Endothelial cell of umbilical vein (primary cell): Measurements from ENCODE around the gene PLRG1. TPM values are rescaled to one million over a fixed set of nuclear protein-coding genes. Genes with fewer than 3 reads are reported as not detected.

Experiments
- BruUV-seq: library from RNA; stranded (reverse); fragments of 400-500 nt; replicated peaks from 2 replicates; lab custom pipeline; 2021; lab: Mats Ljungman, UMichigan
- CTCF ChIA-PET: fragments of 300-600, 350-600 bp; sonication (Branson Sonifier 250); formaldehyde crosslinking; loops from one replicate; lab custom pipeline; 2021; ENCODE audit warnings: antibody characterized with exemption, inconsistent platforms; lab: Charles Lee
- POLR2A ChIA-PET: fragments of 300-600, 350-600 bp; sonication (Branson Sonifier 250); formaldehyde crosslinking; loops from one replicate; lab custom pipeline; 2021; ENCODE audit warnings: antibody characterized with exemption, inconsistent platforms; lab: Charles Lee
- DNase-seq: peaks from one replicate; pipeline ENCODE4 v3.0.0-alpha.2; 2011; ENCODE audit warnings: low read depth, low spot score
- FAIRE-seq: peaks from 2 replicates; lab custom pipeline; 2011; peaks lifted over from hg19 to GRCh38; lab: Jason Lieb, UNC
- H2AFZ ChIP-seq: 2 replicates; pipeline ENCODE4 v1.6.0; 2012; ENCODE audit warnings: low read depth, low read length, control low read depth, inconsistent platforms
- H3K27ac ChIP-seq: 2 replicates; pipeline ENCODE4 v1.5.1; 2011; ENCODE audit warnings: low read depth, mild to moderate bottlenecking, control low read depth, low read length, moderate library complexity; ENCODE audit not compliant: insufficient read depth
- H3K27me3 ChIP-seq, 2 experiments: 2 replicates each; pipeline versions ENCODE4 v1.6.0 to v1.6.1; 2011; ENCODE audit warnings: low read length in 2 of 2, mixed read lengths in 1 of 2; ENCODE audit not compliant: control insufficient read depth in 2 of 2, insufficient read depth in 2 of 2
- H3K36me3 ChIP-seq, 2 experiments: 2 replicates in 1 of 2; 3 replicates in 1 of 2; pipeline ENCODE4 v1.5.1; 2011; ENCODE audit warnings: low read length in 2 of 2, mild to moderate bottlenecking in 1 of 2, moderate library complexity in 1 of 2; ENCODE audit not compliant: control insufficient read depth in 2 of 2, insufficient read depth in 2 of 2; ENCODE audit errors: extremely low read depth in 1 of 2
- H3K4me1 ChIP-seq: 3 replicates; pipeline ENCODE4 v1.5.1; 2011; ENCODE audit warnings: mild to moderate bottlenecking, low read length; ENCODE audit not compliant: control insufficient read depth, insufficient read depth; ENCODE audit errors: extremely low read depth
- H3K4me2 ChIP-seq: 2 replicates; pipeline ENCODE4 v1.6.1; 2011; ENCODE audit warnings: low read length, control low read depth, mixed read lengths; ENCODE audit not compliant: insufficient read depth
- H3K4me3 ChIP-seq, 3 experiments: fragments of 200-600 bp in 1 of 3; sonication (generic), shearing (Covaris generic) in 1 of 3; replicated peaks in 1 of 3; 2 replicates each; pipeline ENCODE4 v1.5.1; 2011 to 2016; ENCODE audit warnings: control low read depth in 3 of 3, low read length in 3 of 3, mild to moderate bottlenecking in 2 of 3, inconsistent platforms in 1 of 3, low read depth in 1 of 3, moderate library complexity in 1 of 3; ENCODE audit not compliant: insufficient read depth in 1 of 3
- H3K79me2 ChIP-seq: 2 replicates; pipeline ENCODE4 v1.6.0; 2012; ENCODE audit warnings: low read length, inconsistent platforms; ENCODE audit not compliant: control insufficient read depth, insufficient read depth
- H3K9ac ChIP-seq: replicated peaks from 2 replicates; pipeline ENCODE3; 2011; ENCODE audit warnings: low read length, control low read depth; ENCODE audit not compliant: insufficient read depth; ENCODE audit errors: extremely low read depth
- H3K9me1 ChIP-seq: replicated peaks from 3 replicates; pipeline ENCODE4 v1.6.0; 2011; ENCODE audit warnings: mild to moderate bottlenecking, low read length; ENCODE audit not compliant: control insufficient read depth, insufficient read depth; ENCODE audit errors: extremely low read depth
- H3K9me3 ChIP-seq: replicated peaks from 2 replicates; pipeline ENCODE4 v1.5.1; 2012; ENCODE audit warnings: low read length, inconsistent platforms; ENCODE audit not compliant: control insufficient read depth, insufficient read depth
- H4K20me1 ChIP-seq: replicated peaks from 2 replicates; pipeline ENCODE3; 2011; ENCODE audit warnings: mild to moderate bottlenecking, low read length; ENCODE audit not compliant: control insufficient read depth, insufficient read depth; ENCODE audit errors: extremely low read depth
- JUN ChIP-seq: IDR thresholded peaks from 2 replicates; pipeline ENCODE4 v1.6.1; 2011; ENCODE audit warnings: borderline replicate concordance, low read depth; ENCODE audit not compliant: insufficient read length, insufficient read depth
- MYC ChIP-seq: IDR thresholded peaks from one replicate; pipeline ENCODE4 v1.6.1; 2011; ENCODE audit warnings: mild to moderate bottlenecking, low read depth, low read length
- POLR2AphosphoS5 ChIP-seq: IDR thresholded peaks from 2 replicates; pipeline ENCODE4 v1.6.1; 2012; ENCODE audit warnings: low read depth, mild to moderate bottlenecking, control low read depth, low read length, moderate library complexity; ENCODE audit not compliant: insufficient read depth
- dilution Hi-C: fragments of 300-500 bp; cut with MboI; formaldehyde crosslinking; loops from one replicate; pipeline ENCODE4 v1.15.0; 2019; ENCODE audit warnings: low sequenced_read_pairs; ENCODE audit not compliant: extremely low pct_ligation_motif_present
- intact Hi-C: fragments of 100-400 bp; cut with micrococcal nuclease; formaldehyde crosslinking; loops from one replicate; pipeline ENCODE4 v1.10.0; 2022
- polyA plus RNA-seq, 4 experiments: library from polyadenylated mRNA; depleted of rRNA in 3 of 4; stranded (reverse) in 3 of 4; unstranded in 1 of 4; fragments of >200 nt; gene quantifications; 2 replicates each; pipeline versions ENCODE4 v1.2.1 to v1.2.3, GENCODE V29; 2011 to 2012; ENCODE audit warnings: missing spikeins in 1 of 4
- total RNA-seq: library from RNA; stranded (reverse); gene quantifications from 2 replicates; pipeline ENCODE4 v1.2.3, GENCODE V29; 2021
- TF ChIP-seq, protein P1 (sequence below), 2 donors: IDR thresholded peaks; 1 replicate in 1 of 2; 2 replicates in 1 of 2; pipeline ENCODE4 v1.5.1; 2011; ENCODE audit warnings: low read length in 2 of 2, mild to moderate bottlenecking in 2 of 2, moderate library complexity in 2 of 2, control low read depth in 1 of 2, inconsistent platforms in 1 of 2, low read depth in 1 of 2; ENCODE audit not compliant: insufficient read depth in 1 of 2; ENCODE audit errors: extremely low read depth in 1 of 2

PLRG1 gene
- total and polyA plus RNA-seq, 2 donors (not counting 3 experiments of a cell fraction or from before 2014, with no cell fraction given) = 50.9 to 91.9 TPM

- H3K36me3 ChIP-seq = no peaks in the 10 kb centered on the region
- TF ChIP-seq MYC (no peak), POLR2AphosphoS5 (no peak), JUN (no peak)
- TF ChIP-seq, protein P1, sequence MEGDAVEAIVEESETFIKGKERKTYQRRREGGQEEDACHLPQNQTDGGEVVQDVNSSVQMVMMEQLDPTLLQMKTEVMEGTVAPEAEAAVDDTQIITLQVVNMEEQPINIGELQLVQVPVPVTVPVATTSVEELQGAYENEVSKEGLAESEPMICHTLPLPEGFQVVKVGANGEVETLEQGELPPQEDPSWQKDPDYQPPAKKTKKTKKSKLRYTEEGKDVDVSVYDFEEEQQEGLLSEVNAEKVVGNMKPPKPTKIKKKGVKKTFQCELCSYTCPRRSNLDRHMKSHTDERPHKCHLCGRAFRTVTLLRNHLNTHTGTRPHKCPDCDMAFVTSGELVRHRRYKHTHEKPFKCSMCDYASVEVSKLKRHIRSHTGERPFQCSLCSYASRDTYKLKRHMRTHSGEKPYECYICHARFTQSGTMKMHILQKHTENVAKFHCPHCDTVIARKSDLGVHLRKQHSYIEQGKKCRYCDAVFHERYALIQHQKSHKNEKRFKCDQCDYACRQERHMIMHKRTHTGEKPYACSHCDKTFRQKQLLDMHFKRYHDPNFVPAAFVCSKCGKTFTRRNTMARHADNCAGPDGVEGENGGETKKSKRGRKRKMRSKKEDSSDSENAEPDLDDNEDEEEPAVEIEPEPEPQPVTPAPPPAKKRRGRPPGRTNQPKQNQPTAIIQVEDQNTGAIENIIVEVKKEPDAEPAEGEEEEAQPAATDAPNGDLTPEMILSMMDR (IDR thresholded peaks at IDR 0.05; ENCODE audit: extremely low read depth in 1 of 2, insufficient read depth in 1 of 2, low read depth in 1 of 2, low read length in 2 of 2) = no peak
- ChIA-PET POLR2A (interaction anchor here (0.6 kb wide), 1 partner anchor 777 kb away, joined by 3 read pairs; no protein-coding TSS in a partner anchor), CTCF (interaction anchor here (1.7 kb wide), 1 partner anchor 11 kb away, joined by 4 read pairs; no protein-coding TSS in a partner anchor)
- peaks cover 35 to 40% of the 10 kb centered on the region in 2 experiments for H3K27me3 ChIP-seq
- no peak overlapping the region for H3K27ac ChIP-seq
- dilution Hi-C loops = no loop called here
- DNase-seq = no peak
- no peak for FAIRE-seq
- H3K4me1 ChIP-seq = no peaks in the 10 kb centered on the region
- no peaks in the 10 kb centered on the region for H3K9me3 ChIP-seq
- no TSS peak for BruUV-seq
- H3K4me3 ChIP-seq = no peak overlapping the region
- H3K9ac ChIP-seq = no peak overlapping the region
- intact Hi-C loops = no loop called here
- no peak overlapping the region for H3K4me2 ChIP-seq
- no peaks in the 10 kb centered on the region for H4K20me1 ChIP-seq
- no peak overlapping the region for H2AFZ ChIP-seq
- H3K9me1 ChIP-seq = no peaks in the 10 kb centered on the region
- no peaks in the 10 kb centered on the region for H3K79me2 ChIP-seq
Measured at GRCh38 chr4:154492288-154492687, 57.9 kb downstream of the PLRG1 start.
